HG02610 (cell line): ENCODE results near the gene FGF14.

Experiments used
- ATAC-seq: cut with Tn5 transposase; IDR thresholded peaks from one replicate; pipeline ENCODE4 v1.9.1; 2021; ENCODE audit warnings: mild to moderate bottlenecking, moderate library complexity; ENCODE audit not compliant: unreplicated experiment

FGF14 gene

GRCh38 chr13:101944521-101944920 lies 457.3 kb downstream of the FGF14 start:
- ATAC-seq, result no peak

GRCh38 chr13:101942535-101943157 lies 459.2 kb downstream of the FGF14 start:
- ATAC-seq, result no peak

- no peak for ATAC-seq
These were observed 459.8 kb downstream of the FGF14 start for GRCh38 chr13:101942038-101942437.

- no peak for ATAC-seq
These were observed 460.6 kb downstream of the FGF14 start for GRCh38 chr13:101941095-101941783.

GRCh38 chr13:101939370-101939769 lies 462.5 kb downstream of the FGF14 start:
- ATAC-seq, result no peak

GRCh38 chr13:101935828-101936227 lies 466.0 kb downstream of the FGF14 start:
- no peak for ATAC-seq

GRCh38 chr13:101931186-101931585 lies 470.7 kb downstream of the FGF14 start:
- no peak for ATAC-seq

GRCh38 chr13:101930331-101930730 lies 471.5 kb downstream of the FGF14 start:
- no peak for ATAC-seq

GRCh38 chr13:101925731-101926130 lies 476.1 kb downstream of the FGF14 start:
- ATAC-seq, result no peak

- no peak for ATAC-seq
These were observed 482.2 kb downstream of the FGF14 start for GRCh38 chr13:101919541-101920181.

- ATAC-seq, result no peak
These were observed 483.8 kb downstream of the FGF14 start for GRCh38 chr13:101917833-101918661.

GRCh38 chr13:101917475-101917810 lies 484.4 kb downstream of the FGF14 start:
- no peak for ATAC-seq

GRCh38 chr13:101916775-101917474 lies 484.9 kb downstream of the FGF14 start:
- ATAC-seq, result no peak

- no peak for ATAC-seq
These were observed 485.6 kb downstream of the FGF14 start for GRCh38 chr13:101916108-101916774.

- no peak for ATAC-seq
These were observed 486.1 kb downstream of the FGF14 start for GRCh38 chr13:101915755-101916107.

- ATAC-seq, result no peak
These were observed 486.5 kb downstream of the FGF14 start for GRCh38 chr13:101915331-101915730.

- ATAC-seq, result no peak
These were observed 490.1 kb downstream of the FGF14 start for GRCh38 chr13:101911752-101912151.

- no peak for ATAC-seq
These were observed 498.0 kb downstream of the FGF14 start for GRCh38 chr13:101903890-101904289.

GRCh38 chr13:101898676-101899075 lies 503.2 kb downstream of the FGF14 start:
- no peak for ATAC-seq

- ATAC-seq, result no peak
These were observed 505.3 kb downstream of the FGF14 start for GRCh38 chr13:101896541-101896940.
